ENCODE data around the gene ADAMTS14.

- TF ChIP-seq CTCF (conservative IDR thresholded peaks at IDR 0.05; ENCODE audit: low read length), result no peak
- no peak for TF ChIP-seq EZH2phosphoT487 (IDR thresholded peaks at IDR 0.05; ENCODE audit: borderline replicate concordance, low read depth, low read length)
These were observed 1.7 kb downstream of the ADAMTS14 start for GRCh38 chr10:70673929-70674559.

All from OCI-LY7 (cell line).